IPS DF 4.7 (cell line): ENCODE measurements around the gene EPB41.
"Not testable (repeated sequence)": the region's sequence is repeated elsewhere in the genome, so short reads cannot be mapped to it uniquely, and the experiment has no call there.

Source experiments
- DNase-seq: peaks from one replicate; pipeline ENCODE4 v3.0.0-alpha.2; 2013; ENCODE audit warnings: low spot score; ENCODE audit errors: extremely low read depth

The EPB41 gene

GRCh38 chr1:28976248-28976647, 61.9 kb downstream of the EPB41 start:
- DNase-seq = no peak

GRCh38 chr1:28981210-28981609, 66.8 kb downstream of the EPB41 start:
- no peak for DNase-seq

- DNase-seq = no peak
Observed at GRCh38 chr1:28982198-28982597, 67.8 kb downstream of the EPB41 start.

DNA sequence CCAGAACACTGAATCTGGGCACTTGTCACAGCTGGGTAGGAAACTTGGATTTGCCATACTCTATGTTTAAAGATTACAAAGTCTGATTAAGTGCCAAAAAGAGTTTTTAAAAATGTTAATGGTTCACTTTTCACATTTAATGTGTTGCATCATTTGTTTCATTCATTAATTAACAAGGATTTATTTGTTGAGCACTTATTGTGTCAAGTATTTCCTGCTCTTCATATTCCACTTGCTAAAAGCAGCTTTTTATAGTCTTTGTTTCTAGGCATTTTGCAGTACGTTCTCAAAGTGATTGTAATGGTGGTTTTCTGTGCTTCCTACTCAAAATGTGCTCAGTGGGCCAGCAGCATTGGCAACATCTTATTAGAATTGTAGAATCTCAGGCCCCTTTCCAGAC, 68.7 kb downstream of the EPB41 start:
- DNase-seq = no peak

- peak; percentile 33 for DNase-seq
Observed at GRCh38 chr1:28983509-28984310, 69.3 kb downstream of the EPB41 start.

DNA sequence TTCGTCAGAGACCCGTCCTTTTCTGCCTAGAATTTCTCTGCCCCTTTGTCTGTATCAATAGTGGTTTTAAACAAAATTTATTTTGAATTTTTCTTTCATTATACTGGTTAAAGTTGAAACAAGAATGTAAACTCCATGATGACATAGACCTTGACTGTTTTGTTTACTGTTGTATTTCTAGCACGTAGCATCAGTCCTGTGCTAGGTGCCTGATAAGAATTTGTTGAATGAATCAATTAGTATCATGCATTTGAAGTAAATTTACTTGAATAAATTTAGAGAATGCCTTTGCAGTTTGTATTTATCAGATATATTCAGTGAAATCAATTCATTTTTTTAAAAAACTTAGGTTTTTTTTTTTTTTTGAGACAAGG, 69.9 kb downstream of the EPB41 start:
- no peak for DNase-seq

DNA sequence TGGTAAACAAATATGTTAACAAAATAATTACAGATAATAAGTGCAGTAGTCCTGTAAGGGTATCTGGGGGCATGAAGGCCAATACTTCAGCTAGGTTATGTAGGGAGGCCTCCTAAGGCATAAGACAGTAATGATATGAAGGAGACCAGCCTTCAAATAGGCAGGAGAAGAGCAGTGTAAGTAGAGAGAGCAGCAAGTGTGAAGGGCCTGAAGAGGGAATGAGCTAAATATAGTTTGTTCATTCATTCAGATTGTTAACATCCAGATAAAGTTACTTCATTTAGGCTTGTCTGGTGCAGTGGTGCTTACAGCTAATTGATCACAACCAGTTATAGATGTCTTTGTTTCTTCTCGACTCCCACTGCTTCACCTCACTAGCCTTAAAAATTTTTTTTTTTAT, 71.1 kb downstream of the EPB41 start:
- no peak for DNase-seq

- DNase-seq = no peak
Observed at GRCh38 chr1:28986306-28986910, 72.0 kb downstream of the EPB41 start.

- no peak for DNase-seq
Observed at GRCh38 chr1:29002792-29003191, 88.4 kb downstream of the EPB41 start.

DNA sequence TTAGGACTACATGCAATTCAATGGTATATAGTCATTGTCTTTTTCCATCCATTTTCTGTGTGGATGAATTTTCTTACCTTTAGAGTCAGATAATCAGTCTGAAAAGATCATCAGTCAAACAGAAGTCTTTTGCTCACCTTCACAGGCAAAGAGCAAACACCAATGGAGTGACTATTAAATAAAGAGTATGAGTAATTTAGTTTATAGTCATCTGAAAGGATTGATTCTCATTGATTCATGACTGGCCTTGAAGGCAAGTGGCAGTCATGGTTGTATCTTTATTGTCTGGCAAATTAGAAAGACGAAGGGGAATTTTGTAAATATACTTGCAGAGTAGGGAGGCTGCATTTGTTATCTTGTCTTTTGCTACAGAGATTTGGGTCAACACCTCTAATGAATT, 89.9 kb downstream of the EPB41 start:
- no peak for DNase-seq

- no peak for DNase-seq
Observed at GRCh38 chr1:29004798-29005197, 90.4 kb downstream of the EPB41 start.

GRCh38 chr1:29011775-29012174, 97.4 kb downstream of the EPB41 start:
- DNase-seq = no peak

DNA sequence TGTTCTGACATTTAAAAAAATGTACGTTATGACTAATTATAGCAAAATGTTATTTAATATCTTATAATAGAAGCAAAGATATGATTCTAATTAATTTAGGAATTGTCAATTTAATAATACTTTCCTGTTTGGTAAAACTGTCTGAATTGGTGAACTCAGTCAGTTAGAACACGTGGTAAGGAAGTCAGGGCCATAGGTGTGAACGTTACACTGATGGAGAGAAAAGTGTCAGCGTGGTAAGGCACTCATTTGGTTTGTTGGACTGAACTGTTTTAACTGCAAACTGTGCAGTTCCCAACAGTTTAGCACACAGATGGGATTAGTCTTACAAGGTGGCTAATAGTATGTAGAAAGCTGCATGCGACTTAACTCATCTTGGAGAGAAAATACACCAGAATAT, 102.9 kb downstream of the EPB41 start:
- DNase-seq = no peak

- no peak for DNase-seq
Observed at GRCh38 chr1:29017975-29018712, 103.8 kb downstream of the EPB41 start.

- DNase-seq = no peak
Observed at GRCh38 chr1:29022620-29023019, 108.3 kb downstream of the EPB41 start.

- no peak for DNase-seq
Observed at GRCh38 chr1:29029667-29030066, 115.3 kb downstream of the EPB41 start.

- DNase-seq = no peak
Observed at GRCh38 chr1:29032841-29033240, 118.5 kb downstream of the EPB41 start.

GRCh38 chr1:29033829-29034466, 119.6 kb downstream of the EPB41 start:
- no peak for DNase-seq

DNA sequence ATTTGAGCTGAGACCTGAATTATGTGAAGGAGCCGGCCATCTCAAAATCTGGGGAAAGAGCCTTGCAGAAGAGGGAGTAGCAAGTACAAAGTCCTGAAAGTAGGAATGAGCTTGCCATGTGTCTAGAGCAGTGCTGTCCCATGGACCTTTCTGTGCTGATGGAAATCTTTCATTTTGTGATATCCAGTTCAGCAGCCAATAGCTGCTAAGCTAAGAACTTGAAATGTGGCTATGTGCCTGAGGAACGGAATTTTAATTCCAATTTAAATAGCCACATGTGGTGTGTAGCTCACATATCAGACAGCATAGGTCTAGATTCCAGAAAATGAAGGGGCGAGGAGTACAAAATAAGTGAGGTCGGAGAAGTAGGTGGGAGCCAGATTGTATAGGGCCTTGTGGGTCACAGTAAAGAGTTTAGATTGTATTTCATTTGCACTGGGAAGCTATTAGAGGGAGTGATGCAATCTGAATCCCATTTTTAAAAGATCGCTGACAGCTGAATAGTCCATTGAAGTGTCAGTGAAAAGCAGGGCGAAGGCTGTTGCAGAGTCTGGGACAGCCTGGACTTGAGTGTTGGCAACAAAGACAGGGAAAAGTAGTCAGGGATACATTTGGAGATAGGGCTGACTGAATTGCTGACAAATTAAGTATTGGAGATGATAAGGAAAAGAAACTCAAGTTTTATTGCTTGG, 129.1 kb downstream of the EPB41 start:
- no peak for DNase-seq

DNA sequence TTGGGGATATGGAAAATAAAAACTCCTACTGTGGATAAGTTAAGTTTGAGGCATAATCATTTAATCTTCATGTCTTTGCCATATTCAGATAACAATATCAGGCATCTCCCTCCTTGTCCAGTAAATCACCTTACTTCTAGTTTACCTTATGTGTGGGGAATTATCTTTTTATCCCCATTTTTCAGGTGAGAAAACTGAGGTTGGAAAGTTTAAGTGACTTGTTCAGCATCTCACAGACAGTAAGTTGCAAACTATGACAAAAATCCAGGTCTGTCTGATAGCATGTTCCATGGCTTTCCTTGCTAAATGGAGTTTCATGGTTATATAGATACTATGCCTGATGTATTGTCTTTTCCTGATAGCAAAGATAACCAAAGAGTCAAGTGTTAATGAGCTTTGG, 129.6 kb downstream of the EPB41 start:
- DNase-seq = no peak

DNA sequence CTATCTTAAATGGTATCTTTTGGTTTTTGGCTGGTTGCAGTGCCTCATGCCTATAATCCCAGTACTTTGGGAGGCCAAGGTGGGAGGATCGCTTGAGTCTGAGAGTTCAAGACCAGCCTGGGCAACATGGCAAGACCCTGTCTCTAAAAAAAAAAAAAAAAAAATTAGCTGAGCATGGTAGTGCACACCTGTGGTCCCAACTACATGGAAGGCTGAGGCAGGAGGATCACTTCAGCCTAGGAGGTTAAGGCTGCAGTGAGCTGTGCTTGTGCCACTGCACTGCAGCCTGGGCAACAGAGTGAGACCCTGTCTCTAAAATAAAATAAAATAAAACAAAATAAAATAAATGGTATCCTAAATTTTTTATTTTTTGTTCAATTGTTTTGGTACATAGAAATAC, 131.3 kb downstream of the EPB41 start:
- not testable (repeated sequence) for DNase-seq
